Spleen (tissue), 11 donors: ENCODE results near the gene BTBD19. TPM values are rescaled to one million over a fixed set of nuclear protein-coding genes. Genes with fewer than 3 reads are reported as not detected.
A peak's percentile ranks its signal among the peaks of the same experiment; 100 is the strongest.

Experiments used
- DNase-seq: peaks from one replicate; pipeline ENCODE4 v3.0.0-alpha.2; 2020
- H3K27ac ChIP-seq, 8 donors: fragments of 200-600 bp; sonication (generic) in 7 of 8; 1 replicate in 4 of 8; 2 replicates in 4 of 8; pipeline versions ENCODE4 v1.5.0 to v1.8.0; 2016 to 2021; ENCODE audit warnings: inconsistent platforms in 4 of 8, mild to moderate bottlenecking in 4 of 8, moderate library complexity in 1 of 8
- H3K27me3 ChIP-seq, 7 donors: fragments of 200-600 bp; sonication (generic) in 6 of 7; replicated peaks in 1 of 7; 1 replicate in 4 of 7; 2 replicates in 3 of 7; pipeline versions ENCODE4 v1.5.0 to v1.8.0; 2016 to 2021; ENCODE audit warnings: inconsistent platforms in 3 of 7, mild to moderate bottlenecking in 1 of 7
- H3K36me3 ChIP-seq, 6 donors: fragments of 200-600 bp; sonication (generic) in 5 of 6; 1 replicate in 4 of 6; 2 replicates in 2 of 6; pipeline versions ENCODE4 v1.5.0 to v1.8.0; 2016 to 2021; ENCODE audit warnings: inconsistent platforms in 2 of 6
- H3K4me1 ChIP-seq, 6 donors: fragments of 200-600 bp; sonication (generic) in 5 of 6; 1 replicate in 3 of 6; 2 replicates in 3 of 6; pipeline versions ENCODE4 v1.5.0 to v1.8.0; 2016 to 2021; ENCODE audit warnings: inconsistent platforms in 3 of 6
- H3K4me3 ChIP-seq, 8 donors: fragments of 200-600 bp; sonication (generic) in 7 of 8; 1 replicate in 4 of 8; 2 replicates in 4 of 8; pipeline versions ENCODE4 v1.5.0 to v1.8.0; 2016 to 2021; ENCODE audit warnings: inconsistent platforms in 4 of 8, mild to moderate bottlenecking in 4 of 8, moderate library complexity in 2 of 8
- H3K9me3 ChIP-seq, 8 donors: fragments of 200-600 bp; sonication (generic) in 7 of 8; 1 replicate in 4 of 8; 2 replicates in 4 of 8; pipeline versions ENCODE4 v1.5.0 to v1.8.0; 2016 to 2021; ENCODE audit warnings: inconsistent platforms in 4 of 8
- CTCF ChIP-seq, 11 experiments: fragments of 200-600 bp in 7 of 11; fragments of 450-650 bp in 4 of 11; sonication (generic) in 4 of 11; IDR thresholded peaks in 8 of 11; conservative IDR thresholded peaks in 3 of 11; 1 replicate in 7 of 11; 2 replicates in 4 of 11; pipeline versions ENCODE4 v1.4.0 to v1.8.0; 2016 to 2021; ENCODE audit warnings: antibody characterized with exemption in 11 of 11, inconsistent platforms in 4 of 11, mild to moderate bottlenecking in 1 of 11
- POLR2A ChIP-seq, 3 donors: fragments of 450-650 bp; IDR thresholded peaks; one replicate each; pipeline ENCODE4 v1.5.1; 2017; ENCODE audit warnings: antibody characterized with exemption in 3 of 3, mild to moderate bottlenecking in 1 of 3
- POLR2AphosphoS5 ChIP-seq, 3 donors: sonication (generic); formaldehyde crosslinking; IDR thresholded peaks; one replicate each; pipeline ENCODE4 v1.5.1; 2017; ENCODE audit warnings: antibody characterized with exemption in 3 of 3
- WGBS, 5 donors: extraction: QIAGEN DNeasy Blood & Tissue Kit in 3 of 5; methylation state at CpG; one replicate each; pipeline versions ENCODE4 v1.1.5 to v1.1.7; 2013 to 2018; 5-methylcytosine and 5-hydroxymethylcytosine counted together
- intact Hi-C: fragments of 100-400 bp; cut with DNase I; formaldehyde crosslinking; loops from one replicate; pipeline ENCODE4 v1.15.0; 2023; ENCODE audit warnings: low total_unique reads
- polyA plus RNA-seq, 3 donors: library from polyadenylated mRNA; stranded (reverse); fragments of 200-250 nt; gene quantifications; one replicate each; pipeline ENCODE4 v1.2.1, GENCODE V29; 2013
- total RNA-seq, 7 donors: library from RNA; depleted of rRNA in 3 of 7; stranded (reverse); fragments of >200 nt in 3 of 7; fragmentation: NEBNext Ultra II Directional in 4 of 7; extraction: Animal tissue kit (Norgen Biotek cat#: 25700) in 4 of 7; gene quantifications; one replicate each; pipeline versions ENCODE4 v1.1.0 to v1.2.1, GENCODE V29; 2016 to 2021
- donor health status: healthy with polysubstance abuse.
- donor health status: DM: no; HTN: no; CAD: no; lungs with moderate emphysema.
- donor health status: DM: no; HTN: no; CAD: no.
- donor health status: Bipolar disorder and iron deficiency.
- donor health status: healthy.
- donor health status: DM: no; HTN: no; CAD: no.
- donor health status: DM: yes; HTN: yes; CAD: no.

The BTBD19 gene
- total and polyA plus RNA-seq, 10 donors = 0.73 to 11.9 (median 5.7) TPM

- H3K4me3 ChIP-seq = peak overlapping the region; percentile 33 to 71 (median 43)
- WGBS, 5 donors = 45 to 54% (median 47%) methylated on average over 8 of the region's 8 CpGs
These were observed 24.6 kb upstream of the BTBD19 start for GRCh38 chr1:44783697-44784093.

GRCh38 chr1:44784094-44785028 lies 24.0 kb upstream of the BTBD19 start:
- Histone ChIP-seq H3K9me3 (no peaks in the 10 kb centered on the region), H3K36me3 (peaks cover 0 to 30% (median 25%) of the 10 kb centered on the region in 6 donors), H3K27me3 (no peaks in the 10 kb centered on the region), H3K4me1 (peaks cover 12 to 46% (median 40%) of the 10 kb centered on the region in 6 donors), H3K27ac (peak overlapping the region; percentile 8 to 82 (median 64)), H3K4me3 (peak overlapping the region; percentile 33 to 71 (median 43))
- DNase-seq = peak; percentile 88
- TF ChIP-seq CTCF (IDR thresholded peaks at IDR 0.05 in 8 of 11, conservative IDR thresholded peaks at IDR 0.05 in 3 of 11) (peak in 2 of 11 experiments; percentile 5 to 16), POLR2AphosphoS5 (IDR thresholded peaks at IDR 0.05) (peak; percentile 73 to 87 (median 76)), POLR2A (IDR thresholded peaks at IDR 0.05) (no peak)
- 10 to 31% (median 13%) methylated on average over 19 to 71 of the region's 71 CpGs for WGBS, 5 donors
- intact Hi-C loops = loop anchor here (5.0 to 10.0 kb wide), 2 partner anchors 38 to 50 kb away; partner anchors contain the start of genes KIF2C and RNU5D-1

More at GRCh38 chr1:44783697-44784093, 24.6 kb upstream of the BTBD19 start:
- no peak for DNase-seq
- Histone ChIP-seq H3K27ac (peak overlapping the region in 7 of 8 donors; percentile 8 to 82 (median 64)), H3K9me3 (no peaks in the 10 kb centered on the region), H3K27me3 (no peaks in the 10 kb centered on the region), H3K4me1 (peaks cover 12 to 53% (median 41%) of the 10 kb centered on the region in 6 donors), H3K36me3 (peaks cover 0 to 37% (median 32%) of the 10 kb centered on the region in 6 donors)
- TF ChIP-seq CTCF (IDR thresholded peaks at IDR 0.05 in 8 of 11, conservative IDR thresholded peaks at IDR 0.05 in 3 of 11) (no peak), POLR2AphosphoS5 (IDR thresholded peaks at IDR 0.05) (no peak), POLR2A (IDR thresholded peaks at IDR 0.05) (no peak)
- intact Hi-C loops = loop anchor here (10.0 kb wide), 1 partner anchor 49 kb away; the partner anchor contains the start of genes KIF2C and RNU5D-1

GRCh38 chr1:44785029-44785380 lies 23.3 kb upstream of the BTBD19 start:
- peak overlapping the region in 3 of 8 donors; percentile 43 to 71 (median 45) for H3K4me3 ChIP-seq
- peaks cover 0 to 24% (median 19%) of the 10 kb centered on the region in 6 donors for H3K36me3 ChIP-seq
- no peak for TF ChIP-seq POLR2A (IDR thresholded peaks at IDR 0.05)
- peak; percentile 74 for DNase-seq
- peaks cover 12 to 44% (median 40%) of the 10 kb centered on the region in 6 donors for H3K4me1 ChIP-seq
- H3K27me3 ChIP-seq = no peaks in the 10 kb centered on the region
- H3K9me3 ChIP-seq = no peaks in the 10 kb centered on the region
- intact Hi-C loops = loop anchor here (5.0 to 10.0 kb wide), 2 partner anchors 37 to 50 kb away; partner anchors contain the start of genes KIF2C and RNU5D-1
- peak overlapping the region in 4 of 8 donors; percentile 64 to 82 (median 74) for H3K27ac ChIP-seq
- 81 to 97% (median 86%) methylated on average over 6 of the region's 6 CpGs for WGBS, 5 donors

- intact Hi-C loops = loop anchor here (5.0 to 10.0 kb wide), 2 partner anchors 37 to 51 kb away; partner anchors contain the start of genes KIF2C and RNU5D-1
- Histone ChIP-seq H3K4me1 (peaks cover 12 to 44% (median 40%) of the 10 kb centered on the region in 6 donors), H3K4me3 (peak overlapping the region in 6 of 8 donors; percentile 40 to 70 (median 49)), H3K27me3 (no peaks in the 10 kb centered on the region), H3K36me3 (peaks cover 0 to 18% (median 13%) of the 10 kb centered on the region in 6 donors), H3K27ac (peak overlapping the region in 7 of 8 donors; percentile 55 to 82 (median 73)), H3K9me3 (no peaks in the 10 kb centered on the region)
- peak; percentile 69 for DNase-seq
- no peak for TF ChIP-seq POLR2A (IDR thresholded peaks at IDR 0.05)
- TF ChIP-seq POLR2AphosphoS5 (IDR thresholded peaks at IDR 0.05) = no peak
- TF ChIP-seq CTCF (IDR thresholded peaks at IDR 0.05 in 8 of 11, conservative IDR thresholded peaks at IDR 0.05 in 3 of 11) = no peak
- WGBS, 5 donors = 30 to 43% (median 33%) methylated on average over 10 to 11 of the region's 11 CpGs
These were observed 22.7 kb upstream of the BTBD19 start for GRCh38 chr1:44785501-44786137.
